Measurements from ENCODE around the gene PDILT.
"Not testable (repeated sequence)": the region's sequence is repeated elsewhere in the genome, so short reads cannot be mapped to it uniquely, and the experiment has no call there.

PDILT gene, protein sequence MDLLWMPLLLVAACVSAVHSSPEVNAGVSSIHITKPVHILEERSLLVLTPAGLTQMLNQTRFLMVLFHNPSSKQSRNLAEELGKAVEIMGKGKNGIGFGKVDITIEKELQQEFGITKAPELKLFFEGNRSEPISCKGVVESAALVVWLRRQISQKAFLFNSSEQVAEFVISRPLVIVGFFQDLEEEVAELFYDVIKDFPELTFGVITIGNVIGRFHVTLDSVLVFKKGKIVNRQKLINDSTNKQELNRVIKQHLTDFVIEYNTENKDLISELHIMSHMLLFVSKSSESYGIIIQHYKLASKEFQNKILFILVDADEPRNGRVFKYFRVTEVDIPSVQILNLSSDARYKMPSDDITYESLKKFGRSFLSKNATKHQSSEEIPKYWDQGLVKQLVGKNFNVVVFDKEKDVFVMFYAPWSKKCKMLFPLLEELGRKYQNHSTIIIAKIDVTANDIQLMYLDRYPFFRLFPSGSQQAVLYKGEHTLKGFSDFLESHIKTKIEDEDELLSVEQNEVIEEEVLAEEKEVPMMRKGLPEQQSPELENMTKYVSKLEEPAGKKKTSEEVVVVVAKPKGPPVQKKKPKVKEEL

DNA sequence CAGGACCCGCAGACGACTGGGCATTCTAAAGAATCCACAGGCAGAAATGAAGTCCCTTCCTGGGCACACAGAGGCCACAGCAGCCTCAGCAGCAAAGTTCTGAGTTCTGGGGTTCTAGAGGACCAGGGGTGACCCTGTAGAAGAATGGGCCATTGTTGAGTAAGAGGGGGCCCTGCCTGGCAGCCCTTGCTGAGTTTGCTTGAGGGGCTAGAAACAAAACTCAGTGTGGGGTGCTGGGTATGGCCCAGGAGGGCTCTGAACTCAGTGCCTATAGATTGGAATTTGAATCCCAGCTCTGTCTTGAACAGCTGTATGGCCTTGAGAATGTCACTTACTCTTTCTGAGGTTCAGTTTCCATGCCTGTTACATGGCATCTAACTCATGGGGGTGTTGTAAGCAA lies at the start of gene PDILT:
TSS of gene PDILT (minus strand) at position 101 of the 400 bp plus-strand sequence. CDS start 5,437 bp downstream, outside the sequence.
- no peak for DNase-seq

DNA sequence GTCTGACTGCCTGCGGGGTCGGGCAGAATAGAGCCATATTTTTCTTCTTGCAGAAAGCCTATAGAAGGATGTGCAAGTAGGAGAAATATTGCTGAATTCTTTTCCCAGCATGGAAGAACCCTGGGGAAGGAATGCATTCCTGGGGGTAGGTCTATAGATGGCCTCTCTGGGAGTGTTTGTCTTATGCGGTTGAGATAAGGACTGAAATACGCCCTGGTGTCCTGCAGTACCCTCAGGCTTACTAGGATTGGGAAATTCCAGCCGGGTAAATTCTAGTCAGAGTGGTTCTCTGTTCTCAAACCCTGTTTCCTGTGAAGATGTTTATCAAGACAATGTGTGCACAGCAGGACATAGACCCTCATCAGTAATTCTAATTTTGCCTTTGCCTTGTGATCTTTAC lies 49.1 kb upstream of the PDILT start:
- not testable (repeated sequence) for DNase-seq

DNA sequence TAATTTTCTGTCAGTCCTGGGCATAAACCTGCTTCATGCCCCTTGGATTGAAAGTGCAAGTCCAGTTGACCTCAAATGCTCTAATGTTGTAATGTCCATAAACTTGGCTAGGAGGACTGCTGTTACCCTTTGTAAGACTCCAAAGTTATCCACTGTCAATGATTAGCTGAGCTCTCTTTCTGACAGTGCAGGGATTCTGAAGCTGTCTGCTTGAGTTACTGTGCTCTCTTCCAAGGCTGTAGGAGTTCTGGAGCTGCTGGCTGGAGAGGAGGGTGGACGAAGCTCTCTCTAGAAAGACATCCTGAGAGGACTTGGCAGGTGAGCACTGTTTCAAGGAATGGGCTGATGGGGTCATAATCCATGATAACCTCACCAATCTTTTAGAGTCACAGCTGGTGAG lies 46.8 kb upstream of the PDILT start, which contains the start of gene ACSM2A:
TSS of gene ACSM2A (plus strand) at position 158 of the 400 bp plus-strand sequence. CDS start 8,594 bp downstream, outside the sequence.
- DNase-seq = not testable (repeated sequence)

DNA sequence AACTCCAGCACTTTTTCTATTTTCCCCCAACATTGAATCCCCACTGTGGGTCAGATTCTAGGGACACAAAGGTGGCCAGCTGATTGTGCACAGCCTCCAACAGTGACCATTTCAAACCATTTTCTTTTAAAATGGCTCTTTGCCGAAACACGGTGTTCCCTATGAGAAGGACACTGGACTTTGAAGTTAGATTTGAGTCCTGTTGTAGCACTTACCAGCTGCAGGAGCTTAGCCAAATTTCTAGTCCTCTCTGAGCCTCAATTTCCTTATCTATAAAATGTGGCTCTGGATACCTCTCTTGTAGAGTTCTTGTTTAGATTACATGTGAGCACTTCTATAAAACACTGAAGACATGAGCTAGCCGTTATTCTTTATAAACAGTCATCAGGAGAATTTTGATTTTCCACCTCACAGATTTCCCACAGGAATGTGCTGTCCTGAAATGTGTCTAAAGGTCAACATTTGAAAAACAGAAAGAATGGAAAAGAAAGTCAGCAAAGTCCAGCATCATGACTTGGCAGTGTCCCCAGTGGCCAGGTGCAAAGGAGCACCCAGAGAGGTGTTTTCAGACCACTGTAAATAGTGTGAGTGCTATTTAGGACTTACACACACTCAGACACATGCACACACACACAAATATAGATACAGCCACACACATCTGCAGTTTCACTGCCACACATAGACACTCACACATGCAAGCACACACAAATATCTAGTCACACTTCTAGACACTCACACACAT lies 42.3 kb upstream of the PDILT start:
- DNase-seq = not testable (repeated sequence)

DNA sequence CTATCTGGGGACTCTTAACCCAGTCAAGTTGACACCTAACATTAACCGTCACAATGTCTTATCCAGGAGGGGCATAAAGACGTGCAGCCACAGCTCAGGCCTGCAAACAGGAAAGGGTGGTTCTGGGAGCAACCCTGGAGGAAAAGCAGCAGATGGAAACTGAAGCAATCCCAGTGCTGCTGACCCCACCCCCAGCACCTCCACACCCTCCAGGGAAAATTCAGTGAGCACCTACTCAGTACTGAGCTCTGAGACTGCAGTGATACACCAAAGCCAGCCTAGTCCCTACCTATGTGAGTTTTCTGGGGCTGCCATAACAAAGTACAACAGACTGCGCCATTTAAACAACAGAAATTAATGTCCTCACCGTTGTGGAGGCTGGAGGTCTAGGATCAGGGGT lies 37.3 kb upstream of the PDILT start:
- not testable (repeated sequence) for DNase-seq

DNA sequence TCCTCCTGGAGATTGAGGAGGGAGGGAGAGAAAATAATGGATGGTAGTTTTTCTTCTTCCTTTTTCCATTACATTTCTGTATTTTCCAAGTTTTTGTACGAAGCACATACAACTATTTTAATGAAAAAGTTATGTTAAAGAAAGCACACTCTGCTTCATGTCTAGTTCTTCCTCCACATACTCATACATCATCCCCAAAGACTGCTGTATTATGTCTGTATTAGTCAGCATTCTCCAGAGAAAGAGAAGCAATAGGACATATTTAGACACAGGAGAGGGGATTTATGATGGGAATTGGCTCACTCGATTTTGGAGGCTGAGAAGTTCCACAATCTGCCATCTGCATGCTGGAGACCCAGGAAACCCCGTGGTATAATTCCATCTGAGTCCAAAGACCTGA lies 36.7 kb upstream of the PDILT start:
- DNase-seq = no peak

DNA sequence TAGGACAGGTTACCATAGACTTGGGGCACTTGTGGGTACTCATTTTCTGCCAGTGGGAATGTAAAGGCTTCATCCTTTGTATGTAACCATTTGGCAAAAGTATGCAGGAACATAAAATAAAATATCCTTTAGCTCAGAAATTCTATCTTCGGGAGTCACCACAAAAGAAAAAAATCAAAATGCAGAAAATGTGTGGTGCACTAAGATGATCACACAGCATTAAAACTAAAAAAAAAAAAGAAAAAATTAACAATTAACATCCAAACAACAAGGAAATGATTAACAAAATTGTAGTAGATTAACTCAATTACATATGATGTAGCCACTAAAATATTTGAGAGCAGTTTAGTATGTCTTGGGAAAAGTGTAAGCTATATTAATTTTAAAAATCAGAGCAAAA lies 36.2 kb upstream of the PDILT start:
- not testable (repeated sequence) for DNase-seq

DNA sequence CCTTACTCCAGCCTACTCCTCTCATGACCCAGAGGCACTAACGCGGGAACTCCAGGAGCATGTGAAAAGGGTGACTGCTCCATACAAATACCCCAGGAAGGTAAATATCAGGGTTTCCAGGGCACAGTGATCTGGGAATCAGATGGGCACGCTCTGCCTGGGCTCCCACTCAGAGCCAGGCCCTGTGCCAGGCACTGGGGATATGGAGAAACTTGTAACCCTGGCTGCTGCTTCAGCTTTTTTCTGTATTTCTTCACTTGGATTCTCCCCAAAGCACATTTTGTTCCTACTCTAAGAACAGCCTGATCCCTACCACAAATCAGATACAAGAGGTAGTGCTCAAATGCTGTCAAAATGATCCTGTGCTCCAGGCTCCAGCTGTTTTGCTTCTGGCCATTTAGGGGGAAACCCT lies 35.3 kb upstream of the PDILT start:
- not testable (repeated sequence) for DNase-seq

DNA sequence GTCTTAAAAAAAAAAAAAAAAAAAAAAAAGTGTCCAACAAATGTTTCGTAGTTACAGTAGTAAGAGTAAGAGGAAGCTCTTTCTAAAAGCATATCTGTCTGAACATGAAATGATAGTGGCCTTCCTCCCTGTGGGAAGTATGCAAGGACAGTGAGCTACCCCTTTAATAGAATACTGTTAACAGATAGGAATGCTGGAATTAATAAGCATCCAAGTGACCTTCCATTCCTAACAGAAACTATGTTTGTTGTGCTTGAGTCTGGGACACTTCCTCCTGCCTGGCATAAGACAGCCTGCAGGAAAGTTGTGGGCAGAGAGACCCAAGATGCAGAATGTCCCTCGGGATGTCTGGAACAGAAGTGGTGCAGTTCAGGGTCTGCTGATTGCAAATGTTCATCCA lies 34.4 kb upstream of the PDILT start:
- not testable (repeated sequence) for DNase-seq

DNA sequence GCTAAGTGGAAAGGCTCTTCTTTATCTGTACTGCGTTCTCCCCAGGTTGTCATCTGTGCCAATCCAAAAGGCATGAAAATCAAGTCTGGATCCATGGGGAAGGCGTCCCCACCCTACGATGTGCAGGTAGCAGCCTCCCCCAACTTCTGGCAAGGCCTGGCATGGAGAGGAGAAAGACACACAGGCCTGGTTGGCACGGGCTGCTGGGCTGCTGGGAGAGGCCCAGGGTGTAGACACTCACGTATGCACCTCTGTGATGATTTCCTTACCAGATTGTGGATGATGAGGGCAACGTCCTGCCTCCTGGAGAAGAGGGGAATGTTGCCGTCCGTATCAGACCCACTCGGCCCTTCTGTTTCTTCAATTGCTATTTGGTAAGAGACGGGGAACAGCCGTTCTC lies 26.4 kb upstream of the PDILT start:
- no peak for DNase-seq

DNA sequence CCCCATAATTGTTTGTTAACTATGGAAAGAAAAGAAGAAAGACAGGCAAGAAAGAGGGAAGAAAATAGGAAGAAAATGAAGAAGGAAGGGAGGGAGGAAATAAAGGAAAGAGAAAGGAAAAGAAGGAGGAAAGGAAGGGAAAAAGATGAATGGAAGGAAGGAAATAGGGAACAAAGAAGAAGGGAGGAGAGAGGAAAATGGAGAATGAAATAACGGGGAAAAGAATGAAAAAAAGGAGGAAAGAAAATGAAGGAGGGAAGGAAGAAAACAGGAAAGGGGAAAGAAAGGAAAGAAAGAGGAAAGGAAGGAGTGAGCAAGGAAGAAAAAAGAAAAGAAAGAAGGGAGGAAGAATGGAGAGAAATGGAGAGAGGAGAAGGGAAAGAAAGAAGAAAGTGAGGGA lies 25.9 kb upstream of the PDILT start:
- DNase-seq = not testable (repeated sequence)

DNA sequence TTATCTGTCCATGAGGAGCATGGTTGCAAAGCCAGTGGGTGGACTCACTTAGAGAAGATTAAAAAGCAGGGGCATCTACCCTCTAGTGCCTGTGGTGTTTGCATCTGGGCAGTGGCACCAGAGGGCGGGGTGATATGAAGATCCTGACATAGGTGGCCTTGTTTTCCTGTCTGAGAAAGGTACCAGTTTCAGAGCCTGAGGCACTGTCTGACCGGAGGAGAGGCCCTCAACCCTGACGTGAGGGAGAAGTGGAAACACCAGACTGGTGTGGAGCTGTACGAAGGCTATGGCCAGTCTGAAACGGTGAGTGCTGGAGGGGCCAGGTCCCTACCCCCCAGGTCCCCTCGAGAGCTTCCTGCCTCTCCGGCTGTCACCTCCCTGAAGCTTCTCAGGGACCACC lies 25.0 kb upstream of the PDILT start:
- not testable (repeated sequence) for DNase-seq

DNA sequence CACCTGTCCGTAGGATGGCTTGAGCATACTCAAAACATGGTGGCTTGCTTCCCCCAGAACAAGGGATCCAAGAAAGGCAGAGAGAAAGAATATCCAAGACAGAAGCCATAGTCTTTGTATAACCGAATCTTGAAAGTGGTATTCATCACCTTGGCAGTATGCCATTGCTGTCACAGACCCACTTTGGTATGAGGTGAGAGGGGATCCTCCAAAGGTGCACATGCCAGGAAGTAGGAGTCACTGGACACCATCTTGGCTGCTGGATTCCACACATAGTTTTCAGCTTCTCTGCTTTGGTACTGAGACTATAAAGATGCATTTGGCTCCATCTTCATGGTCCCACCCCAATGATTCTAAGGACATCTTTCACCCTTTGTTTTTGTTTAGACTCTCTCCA lies 22.9 kb upstream of the PDILT start:
- DNase-seq = not testable (repeated sequence)

DNA sequence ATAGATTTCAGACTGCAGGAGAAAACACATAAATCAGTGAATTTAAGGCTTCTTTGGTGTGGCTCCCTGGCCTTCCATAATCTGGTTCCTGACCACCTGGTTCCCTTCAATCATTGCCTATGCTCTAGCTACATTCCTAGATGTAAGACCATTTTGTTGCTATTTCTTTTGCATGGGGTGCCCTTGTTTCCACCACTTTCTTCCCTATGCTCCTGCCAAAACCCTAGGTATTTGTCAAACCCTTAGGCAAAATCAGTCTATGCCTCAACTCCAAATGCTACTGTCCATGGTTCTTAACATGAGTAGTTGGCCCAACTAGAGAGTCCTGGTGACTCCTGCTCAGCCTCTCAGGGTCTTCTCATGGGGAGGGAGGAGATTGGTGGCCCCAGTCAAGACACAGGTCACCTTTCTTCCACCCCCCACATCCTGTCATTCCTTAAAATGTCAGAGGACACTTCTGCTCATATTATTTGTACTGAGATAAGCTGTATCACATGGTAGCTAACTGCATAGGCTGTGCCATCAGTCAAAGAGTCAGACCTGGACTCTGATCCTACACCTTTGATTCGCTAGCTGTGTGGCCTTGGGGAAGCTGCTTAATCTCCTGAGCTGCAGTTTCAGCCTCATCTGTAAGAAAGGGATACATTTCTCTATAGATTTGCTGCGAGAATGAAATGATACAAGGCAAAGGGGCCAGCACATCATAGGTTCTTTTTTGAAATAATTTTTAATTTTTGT lies 19.8 kb upstream of the PDILT start:
- no peak for DNase-seq

DNA sequence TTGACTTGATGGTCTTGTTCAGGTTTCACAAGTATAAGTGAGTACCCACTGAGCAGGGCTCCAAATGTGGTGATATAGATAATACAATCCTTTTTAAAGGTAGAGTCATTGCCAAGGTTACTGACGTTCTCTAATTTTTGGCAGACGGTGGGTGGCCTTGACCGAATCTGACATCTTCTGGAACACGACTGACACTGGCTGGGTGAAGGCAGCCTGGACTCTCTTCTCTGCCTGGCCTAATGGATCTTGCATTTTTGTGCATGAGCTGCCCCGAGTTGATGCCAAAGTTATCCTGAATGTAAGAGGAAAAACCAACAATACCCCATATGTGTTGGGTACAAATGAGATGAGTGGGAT lies 19.2 kb upstream of the PDILT start:
- not testable (repeated sequence) for DNase-seq

DNA sequence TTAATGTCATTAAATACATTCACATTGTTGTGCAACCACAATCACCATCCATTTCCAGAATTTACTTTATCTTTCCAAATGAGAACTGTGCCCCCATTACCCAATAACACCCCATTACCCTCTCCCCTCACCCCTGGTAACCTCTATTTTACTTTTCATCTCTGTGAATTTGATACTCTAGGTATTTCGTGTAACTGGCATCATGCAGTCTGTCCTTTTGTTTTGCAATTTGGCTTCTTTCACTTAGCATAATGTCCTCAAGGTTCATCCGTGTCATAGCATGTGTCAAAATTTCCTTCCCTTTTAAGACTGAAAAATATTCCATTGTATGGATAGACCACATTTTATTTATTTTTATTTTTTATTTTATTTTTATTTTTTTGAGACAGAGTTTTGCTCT lies 17.2 kb upstream of the PDILT start:
- DNase-seq = not testable (repeated sequence)

DNA sequence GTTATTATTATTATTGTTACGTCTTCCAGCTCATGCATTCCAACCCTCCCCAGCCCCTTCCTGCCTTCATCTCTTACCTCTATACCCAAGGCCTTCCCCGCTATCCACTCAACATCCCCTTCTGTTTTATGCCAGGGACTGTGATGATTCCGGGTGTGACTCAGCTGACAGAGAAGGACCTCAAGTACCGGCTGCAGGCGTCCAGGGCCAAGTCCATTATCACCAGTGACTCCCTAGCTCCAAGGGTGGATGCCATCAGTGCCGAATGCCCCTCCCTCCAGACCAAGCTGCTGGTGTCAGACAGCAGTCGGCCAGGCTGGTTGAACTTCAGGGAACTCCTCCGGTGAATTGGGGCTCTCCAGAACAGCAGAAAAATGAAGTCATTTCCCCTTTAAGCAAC lies 14.6 kb upstream of the PDILT start:
- DNase-seq = not testable (repeated sequence)

DNA sequence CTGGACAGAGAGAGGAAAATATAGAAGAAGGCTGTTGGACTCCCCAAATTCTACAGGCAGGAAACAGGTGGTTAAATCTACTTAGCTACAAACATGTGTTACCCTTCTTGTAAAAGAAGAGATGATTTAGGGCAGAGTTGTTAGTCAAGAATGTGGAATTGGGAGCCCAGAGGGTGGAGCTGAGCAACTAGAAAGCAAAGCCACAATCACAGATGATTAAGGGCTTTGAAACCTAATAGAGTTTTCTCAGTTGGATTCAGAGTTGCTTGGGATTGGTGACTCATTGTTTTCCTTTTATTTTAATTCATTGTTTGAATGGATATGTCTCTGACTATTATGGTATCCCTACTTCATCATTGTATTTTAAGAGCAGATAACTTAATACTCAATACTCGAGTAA lies 11.0 kb upstream of the PDILT start:
- no peak for DNase-seq

DNA sequence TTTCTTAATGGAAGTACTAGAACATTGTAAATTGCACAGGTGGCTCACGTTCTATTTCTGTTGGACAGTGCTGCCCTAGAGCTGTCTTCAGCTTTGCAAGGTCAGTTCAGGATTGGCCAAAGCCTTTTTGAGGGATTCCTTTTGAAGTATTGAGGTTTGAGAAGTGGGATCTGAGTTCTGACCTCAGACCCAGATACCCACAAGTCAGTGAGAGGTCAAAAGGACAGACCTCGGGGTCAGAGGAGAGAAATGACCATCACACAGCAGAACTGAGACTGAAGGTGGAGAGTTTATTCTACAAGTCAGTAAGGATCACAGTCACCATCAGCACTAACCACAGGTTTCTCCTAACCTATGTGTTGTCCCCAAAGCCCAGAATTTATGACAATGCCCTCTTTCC lies 6.5 kb upstream of the PDILT start:
- no peak for DNase-seq

DNA sequence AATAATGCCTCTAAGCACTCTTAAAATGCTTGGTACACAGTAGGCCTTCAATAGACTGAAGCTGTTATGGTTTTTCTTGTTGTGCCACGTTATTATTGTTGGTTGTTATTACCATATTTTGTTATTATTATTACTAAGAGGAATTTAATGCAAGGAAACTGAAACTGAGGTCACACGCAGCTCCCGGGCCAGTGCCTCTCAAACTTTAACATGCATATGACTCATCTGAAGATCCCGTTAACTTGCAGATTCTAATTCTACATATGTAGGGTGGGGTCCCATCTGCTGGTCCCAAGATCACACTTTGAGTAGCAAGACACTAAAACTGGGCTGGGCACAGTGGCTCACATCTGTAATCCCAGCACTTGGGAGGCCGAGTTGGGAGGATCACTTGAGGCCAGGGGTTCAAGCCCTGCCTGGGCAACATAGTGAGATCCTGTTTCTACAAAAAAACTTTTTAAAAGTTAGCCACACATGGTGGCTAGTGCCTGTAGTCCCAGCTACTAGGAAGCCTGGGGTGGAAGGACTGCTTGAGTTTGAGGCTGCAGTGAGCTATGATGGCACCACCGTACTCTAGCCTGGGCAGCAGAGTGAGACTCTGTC lies 5.7 kb upstream of the PDILT start:
- no peak for DNase-seq

DNA sequence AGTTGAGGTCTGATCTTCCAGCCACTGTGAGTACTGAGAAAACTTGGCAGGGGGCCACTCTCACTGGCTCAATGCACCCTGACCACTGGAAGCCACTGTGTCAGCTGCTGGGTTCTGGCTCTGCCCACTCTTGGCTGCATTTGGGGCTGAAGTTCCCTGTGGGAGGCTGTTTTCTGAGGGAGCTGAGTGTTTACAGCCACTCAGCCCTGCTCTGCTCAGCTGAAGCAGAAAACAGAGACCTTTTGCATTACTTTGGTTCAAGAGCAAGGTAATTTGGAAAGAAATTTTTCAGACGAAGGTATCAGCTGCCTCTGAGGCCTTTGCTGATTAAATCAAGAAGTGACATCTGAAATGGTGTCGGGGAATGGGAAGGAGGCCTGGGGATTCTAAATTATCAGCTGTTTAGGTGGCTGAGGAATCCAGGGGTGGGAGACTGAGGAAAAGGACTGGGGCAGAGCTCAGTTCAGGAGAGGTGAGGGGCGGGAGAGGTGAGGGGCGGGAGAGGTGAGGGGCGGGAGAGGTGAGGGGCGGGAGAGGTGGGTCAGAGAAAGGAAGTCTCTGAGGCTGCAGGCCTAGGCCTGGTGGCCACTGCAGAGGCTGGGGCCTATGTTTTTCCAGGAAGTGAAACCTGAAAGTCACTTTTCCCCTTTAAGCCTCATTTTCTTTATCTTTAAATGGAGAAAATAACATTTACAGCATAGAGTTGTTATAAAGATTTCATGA lies 5.0 kb upstream of the PDILT start, which contains the start of gene ACSM5:
TSS of gene ACSM5 (plus strand) at position 137 of the 723 bp plus-strand sequence. CDS start 1,951 bp downstream, outside the sequence.
- no peak for DNase-seq

DNA sequence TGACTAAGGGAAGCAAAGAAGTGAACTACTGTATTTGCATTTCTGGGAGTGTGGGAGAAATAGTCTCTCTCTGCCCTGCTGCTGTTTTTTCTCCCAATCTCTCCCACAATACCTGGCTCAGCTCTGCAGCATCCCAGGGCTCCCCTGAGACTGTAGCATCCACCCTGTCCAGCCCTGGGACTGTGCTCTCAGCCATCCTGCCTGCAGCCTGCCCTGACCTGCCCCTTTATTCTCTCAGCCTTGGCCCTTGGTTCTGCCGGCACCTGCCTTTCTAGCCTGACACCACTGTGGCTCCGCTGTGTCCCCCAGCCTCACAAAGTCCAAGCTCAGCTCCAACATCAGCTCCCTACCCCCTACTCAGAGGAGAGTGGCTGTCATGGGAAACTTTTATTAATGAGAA lies 1.9 kb downstream of the PDILT start:
- DNase-seq = no peak

Data from NK-92 treated with Interleukin-12 subunit alpha and Interleukin-12 subunit beta, amount 100 ng/mL, for 24 hours (cell line).